ENCODE measurements around the gene MESP2.

The MESP2 gene

GRCh38 chr15:89732451-89733172, 43.5 kb upstream of the MESP2 start:
- Histone ChIP-seq H3K36me3 (ENCODE audit: control insufficient read depth, low read length) (no peaks in the 10 kb centered on the region), H3K4me3 (ENCODE audit: low read length) (no peak overlapping the region), H3K27ac (ENCODE audit: low read depth, low read length) (no peak overlapping the region), H3K9me2 (replicated peaks; ENCODE audit: control insufficient read depth, low read length) (no peaks in the 10 kb centered on the region), H3K4me2 (ENCODE audit: low read length) (no peak overlapping the region), H4K20me1 (ENCODE audit: control insufficient read depth, insufficient read depth, low read depth, low read length) (no peaks in the 10 kb centered on the region), H3K79me2 (ENCODE audit: control insufficient read depth, low read length) (no peaks in the 10 kb centered on the region), H3K4me1 (ENCODE audit: control insufficient read depth, low read length) (no peaks in the 10 kb centered on the region), H3F3A (ENCODE audit: control insufficient read depth, insufficient read depth) (no peaks in the 10 kb centered on the region), H3K9me3 (ENCODE audit: control insufficient read depth, insufficient read depth, low read length) (no peaks in the 10 kb centered on the region), H3K27me3 (ENCODE audit: control insufficient read depth, low read length) (peaks cover 10% of the 10 kb centered on the region)
- TF ChIP-seq EZH2phosphoT487 (IDR thresholded peaks at IDR 0.05; ENCODE audit: borderline replicate concordance, low read length): no peak
- TF ChIP-seq, protein P1, sequence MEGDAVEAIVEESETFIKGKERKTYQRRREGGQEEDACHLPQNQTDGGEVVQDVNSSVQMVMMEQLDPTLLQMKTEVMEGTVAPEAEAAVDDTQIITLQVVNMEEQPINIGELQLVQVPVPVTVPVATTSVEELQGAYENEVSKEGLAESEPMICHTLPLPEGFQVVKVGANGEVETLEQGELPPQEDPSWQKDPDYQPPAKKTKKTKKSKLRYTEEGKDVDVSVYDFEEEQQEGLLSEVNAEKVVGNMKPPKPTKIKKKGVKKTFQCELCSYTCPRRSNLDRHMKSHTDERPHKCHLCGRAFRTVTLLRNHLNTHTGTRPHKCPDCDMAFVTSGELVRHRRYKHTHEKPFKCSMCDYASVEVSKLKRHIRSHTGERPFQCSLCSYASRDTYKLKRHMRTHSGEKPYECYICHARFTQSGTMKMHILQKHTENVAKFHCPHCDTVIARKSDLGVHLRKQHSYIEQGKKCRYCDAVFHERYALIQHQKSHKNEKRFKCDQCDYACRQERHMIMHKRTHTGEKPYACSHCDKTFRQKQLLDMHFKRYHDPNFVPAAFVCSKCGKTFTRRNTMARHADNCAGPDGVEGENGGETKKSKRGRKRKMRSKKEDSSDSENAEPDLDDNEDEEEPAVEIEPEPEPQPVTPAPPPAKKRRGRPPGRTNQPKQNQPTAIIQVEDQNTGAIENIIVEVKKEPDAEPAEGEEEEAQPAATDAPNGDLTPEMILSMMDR (IDR thresholded peaks at IDR 0.05; ENCODE audit: low read depth, low read length, poor library complexity, severe bottlenecking): no peak

DNA sequence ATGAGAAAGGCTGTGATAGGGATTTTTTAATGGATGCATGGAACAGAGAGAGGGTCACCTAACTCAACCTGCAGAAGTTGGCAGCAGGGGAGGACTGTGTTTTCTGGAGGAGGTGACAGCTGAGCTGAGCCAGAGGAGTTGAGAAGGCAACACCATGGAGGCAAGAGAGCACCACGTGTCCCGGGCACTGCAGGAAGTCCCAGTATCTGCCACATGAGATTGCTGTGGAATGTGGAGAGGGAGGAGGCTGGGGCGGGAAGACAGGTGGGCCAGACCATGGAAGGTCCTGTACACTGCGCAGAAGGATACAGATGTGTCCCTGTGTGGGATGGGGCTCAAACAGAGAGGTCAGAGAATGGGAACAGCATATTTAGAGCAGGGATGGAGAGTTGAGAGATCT, 40.4 kb upstream of the MESP2 start:
- Histone ChIP-seq H3F3A (ENCODE audit: control insufficient read depth, insufficient read depth) (no peaks in the 10 kb centered on the region), H3K9me3 (ENCODE audit: control insufficient read depth, insufficient read depth, low read length) (no peaks in the 10 kb centered on the region), H3K36me3 (ENCODE audit: control insufficient read depth, low read length) (no peaks in the 10 kb centered on the region), H3K4me2 (ENCODE audit: low read length) (no peak overlapping the region), H3K4me3 (ENCODE audit: low read length) (no peak overlapping the region), H3K9me2 (replicated peaks; ENCODE audit: control insufficient read depth, low read length) (no peaks in the 10 kb centered on the region), H4K20me1 (ENCODE audit: control insufficient read depth, insufficient read depth, low read depth, low read length) (no peaks in the 10 kb centered on the region), H3K27ac (ENCODE audit: low read depth, low read length) (no peak overlapping the region), H3K79me2 (ENCODE audit: control insufficient read depth, low read length) (no peaks in the 10 kb centered on the region), H3K27me3 (ENCODE audit: control insufficient read depth, low read length) (peaks cover 10% of the 10 kb centered on the region), H3K4me1 (ENCODE audit: control insufficient read depth, low read length) (no peaks in the 10 kb centered on the region)
- TF ChIP-seq, protein P1 (IDR thresholded peaks at IDR 0.05; ENCODE audit: low read depth, low read length, poor library complexity, severe bottlenecking): no peak

- no peaks in the 10 kb centered on the region for H3K9me2 ChIP-seq (replicated peaks; ENCODE audit: control insufficient read depth, low read length)
- H3K79me2 ChIP-seq (ENCODE audit: control insufficient read depth, low read length): no peaks in the 10 kb centered on the region
- H3K27me3 ChIP-seq (ENCODE audit: control insufficient read depth, low read length): no peaks in the 10 kb centered on the region
- no peaks in the 10 kb centered on the region for H3K36me3 ChIP-seq (ENCODE audit: control insufficient read depth, low read length)
- H4K20me1 ChIP-seq (ENCODE audit: control insufficient read depth, insufficient read depth, low read depth, low read length): no peaks in the 10 kb centered on the region
- no peaks in the 10 kb centered on the region for H3F3A ChIP-seq (ENCODE audit: control insufficient read depth, insufficient read depth)
- H3K9me3 ChIP-seq (ENCODE audit: control insufficient read depth, insufficient read depth, low read length): no peaks in the 10 kb centered on the region
- H3K27ac ChIP-seq (ENCODE audit: low read depth, low read length): no peak overlapping the region
- TF ChIP-seq, protein P1 (IDR thresholded peaks at IDR 0.05; ENCODE audit: low read depth, low read length, poor library complexity, severe bottlenecking): peak; percentile 86
- TF ChIP-seq EZH2phosphoT487 (IDR thresholded peaks at IDR 0.05; ENCODE audit: borderline replicate concordance, low read length): no peak
- H3K4me1 ChIP-seq (ENCODE audit: control insufficient read depth, low read length): no peaks in the 10 kb centered on the region
- H3K4me3 ChIP-seq (ENCODE audit: low read length): peak overlapping the region; percentile 25; the same call in 1 of the 2 replicates
- H3K4me2 ChIP-seq (ENCODE audit: low read length): peak overlapping the region; percentile 43
These were observed 36.0 kb upstream of the MESP2 start for GRCh38 chr15:89740137-89740536.

Measured in DOHH2 (cell line).